Nephron progenitor cell (in vitro differentiated cells): ENCODE data around the gene FRMD4A.

Experiments used
- DNase-seq: peaks from one replicate; pipeline ENCODE4 v3.0.0; 2021
- H3K27ac Mint-ChIP-seq: 2 replicates; pipeline ENCODE4 v1.8.0; 2021; ENCODE audit warnings: mild to moderate bottlenecking, moderate library complexity, mixed read lengths
- H3K27me3 Mint-ChIP-seq: 2 replicates; pipeline ENCODE4 v1.8.0; 2021; ENCODE audit warnings: mild to moderate bottlenecking, low read depth, mixed read lengths; ENCODE audit not compliant: poor library complexity
- H3K36me3 Mint-ChIP-seq: 2 replicates; pipeline ENCODE4 v1.8.0; 2021; ENCODE audit warnings: low read depth, mixed read lengths
- H3K4me1 Mint-ChIP-seq: 2 replicates; pipeline ENCODE4 v1.8.0; 2021; ENCODE audit warnings: mixed read lengths
- H3K4me3 Mint-ChIP-seq: 2 replicates; pipeline ENCODE4 v1.8.0; 2021; ENCODE audit warnings: mild to moderate bottlenecking, moderate library complexity, mixed read lengths
- H3K9me3 Mint-ChIP-seq: 2 replicates; pipeline ENCODE4 v1.8.0; 2021; ENCODE audit warnings: mild to moderate bottlenecking, moderate library complexity, mixed read lengths
- TF ChIP-seq, protein P1 (sequence below): fragments of 200-600 bp; sonication (generic); IDR thresholded peaks from 2 replicates; pipeline ENCODE4 v1.5.0; 2021; ENCODE audit warnings: antibody characterized with exemption

FRMD4A gene

DNA sequence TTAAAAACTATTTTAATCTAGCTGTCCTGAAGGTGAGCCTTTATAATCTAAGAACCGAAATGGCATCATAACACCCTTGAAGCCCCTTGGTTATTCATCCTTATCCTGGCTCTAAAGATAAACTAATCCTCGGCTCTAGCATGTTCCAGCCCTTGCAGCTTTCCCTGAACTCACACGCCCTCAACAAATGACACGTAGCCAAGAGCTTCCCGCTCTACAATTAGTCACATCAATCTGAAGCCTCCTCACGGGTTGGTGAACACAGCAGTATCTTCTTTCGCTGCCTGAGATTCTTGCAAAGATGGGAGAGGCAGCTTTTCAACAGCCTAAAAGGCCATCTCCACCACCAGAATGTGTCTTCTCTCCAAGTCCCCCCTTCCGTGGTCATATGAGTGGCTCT, 4.1 kb downstream of the FRMD4A start:
- peak overlapping the region; percentile 94 for H3K27ac Mint-ChIP-seq
- DNase-seq = peak; percentile 13
- H3K4me3 Mint-ChIP-seq = peak overlapping the region; percentile 24
- H3K36me3 Mint-ChIP-seq = no peaks in the 10 kb centered on the region
- TF ChIP-seq, protein P1, sequence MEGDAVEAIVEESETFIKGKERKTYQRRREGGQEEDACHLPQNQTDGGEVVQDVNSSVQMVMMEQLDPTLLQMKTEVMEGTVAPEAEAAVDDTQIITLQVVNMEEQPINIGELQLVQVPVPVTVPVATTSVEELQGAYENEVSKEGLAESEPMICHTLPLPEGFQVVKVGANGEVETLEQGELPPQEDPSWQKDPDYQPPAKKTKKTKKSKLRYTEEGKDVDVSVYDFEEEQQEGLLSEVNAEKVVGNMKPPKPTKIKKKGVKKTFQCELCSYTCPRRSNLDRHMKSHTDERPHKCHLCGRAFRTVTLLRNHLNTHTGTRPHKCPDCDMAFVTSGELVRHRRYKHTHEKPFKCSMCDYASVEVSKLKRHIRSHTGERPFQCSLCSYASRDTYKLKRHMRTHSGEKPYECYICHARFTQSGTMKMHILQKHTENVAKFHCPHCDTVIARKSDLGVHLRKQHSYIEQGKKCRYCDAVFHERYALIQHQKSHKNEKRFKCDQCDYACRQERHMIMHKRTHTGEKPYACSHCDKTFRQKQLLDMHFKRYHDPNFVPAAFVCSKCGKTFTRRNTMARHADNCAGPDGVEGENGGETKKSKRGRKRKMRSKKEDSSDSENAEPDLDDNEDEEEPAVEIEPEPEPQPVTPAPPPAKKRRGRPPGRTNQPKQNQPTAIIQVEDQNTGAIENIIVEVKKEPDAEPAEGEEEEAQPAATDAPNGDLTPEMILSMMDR = no peak
- H3K9me3 Mint-ChIP-seq = no peaks in the 10 kb centered on the region
- H3K4me1 Mint-ChIP-seq = peaks cover 57% of the 10 kb centered on the region
- peaks cover 27% of the 10 kb centered on the region for H3K27me3 Mint-ChIP-seq

DNA sequence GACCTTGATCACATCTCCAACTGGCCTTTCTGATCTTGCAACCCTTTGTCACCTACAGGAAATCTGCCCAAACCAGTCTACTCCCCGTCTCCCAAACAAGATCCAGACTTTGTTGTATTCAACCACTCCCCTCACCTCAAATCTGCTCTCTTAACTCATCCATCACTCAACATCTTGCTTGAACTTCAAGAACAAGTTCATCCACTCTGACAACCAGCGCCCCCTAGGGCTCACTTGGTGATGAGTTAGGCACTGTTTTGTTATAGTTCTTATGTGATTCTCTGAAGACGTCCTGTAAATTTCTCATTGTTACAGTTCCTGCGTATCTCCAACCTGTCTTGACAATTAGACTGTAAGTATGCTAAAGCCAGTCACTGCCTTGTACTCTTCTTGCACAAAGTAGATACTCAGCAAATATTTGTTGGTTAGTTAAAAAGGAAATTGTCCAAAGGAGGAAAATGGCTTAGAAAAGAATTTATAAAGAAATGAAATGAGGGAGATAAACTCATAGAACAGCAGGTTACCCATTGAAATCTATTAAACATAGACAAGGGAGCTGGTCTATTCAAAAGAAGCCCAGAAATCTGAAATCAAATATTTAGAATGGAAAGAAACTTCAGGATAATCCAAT, 5.3 kb downstream of the FRMD4A start:
- no peak overlapping the region for H3K27ac Mint-ChIP-seq
- H3K36me3 Mint-ChIP-seq = no peaks in the 10 kb centered on the region
- peaks cover 22% of the 10 kb centered on the region for H3K27me3 Mint-ChIP-seq
- peak; percentile 46 for DNase-seq
- TF ChIP-seq, protein P1 = peak; percentile 44
- H3K9me3 Mint-ChIP-seq = no peaks in the 10 kb centered on the region
- no peak overlapping the region for H3K4me3 Mint-ChIP-seq
- peaks cover 47% of the 10 kb centered on the region for H3K4me1 Mint-ChIP-seq

DNA sequence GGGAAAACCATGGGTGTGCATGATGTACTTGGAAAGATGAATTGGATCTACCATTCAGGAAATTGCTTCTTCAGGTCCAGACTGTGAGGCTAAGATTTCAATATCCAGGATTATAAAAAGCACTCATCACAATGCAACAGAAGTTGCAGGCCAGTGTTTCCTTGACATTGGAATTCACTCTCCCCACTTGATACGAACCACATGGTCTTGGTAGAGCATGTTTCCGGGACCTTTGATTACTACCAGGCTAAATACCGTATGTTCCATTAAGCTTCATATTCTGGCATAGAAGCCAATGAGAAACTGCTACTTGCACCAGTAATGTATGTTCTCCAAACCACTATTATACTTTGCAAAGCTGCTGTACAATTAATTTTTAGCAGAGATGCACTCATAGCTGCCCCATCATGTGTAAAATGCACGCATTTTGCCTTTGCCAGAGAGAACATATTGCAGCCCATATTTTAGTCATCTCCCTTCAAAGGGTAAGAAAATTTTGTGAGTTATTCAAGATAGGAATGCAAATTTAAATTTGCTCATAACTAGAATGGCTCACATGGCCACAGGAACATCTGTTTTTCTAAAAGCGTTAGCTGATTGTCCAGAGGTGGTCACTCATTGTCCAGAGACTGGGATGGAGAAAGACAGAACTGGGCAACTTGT, 8.1 kb downstream of the FRMD4A start:
- no peak overlapping the region for H3K4me3 Mint-ChIP-seq
- no peak overlapping the region for H3K27ac Mint-ChIP-seq
- H3K9me3 Mint-ChIP-seq = no peaks in the 10 kb centered on the region
- TF ChIP-seq, protein P1 = no peak
- peaks cover 28% of the 10 kb centered on the region for H3K4me1 Mint-ChIP-seq
- H3K36me3 Mint-ChIP-seq = no peaks in the 10 kb centered on the region
- peaks cover 14% of the 10 kb centered on the region for H3K27me3 Mint-ChIP-seq
- DNase-seq = no peak

DNA sequence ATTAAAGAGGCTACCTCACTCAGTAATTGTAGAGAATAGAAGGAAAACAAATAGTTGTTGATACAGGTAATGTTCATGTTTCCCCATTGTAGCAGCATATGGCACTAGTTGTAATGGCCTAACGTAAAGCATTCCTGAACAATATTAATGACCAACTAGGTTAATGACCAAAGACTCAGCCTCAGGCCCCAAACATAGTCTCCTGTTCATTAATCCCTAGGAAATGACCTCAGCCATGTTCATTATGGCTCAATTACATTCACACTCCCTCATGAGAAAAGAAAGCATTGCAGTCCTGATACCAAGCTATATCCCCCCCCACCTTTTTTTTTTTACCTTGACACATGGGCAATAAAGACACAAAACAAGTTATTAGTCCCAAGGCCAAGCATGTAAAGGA, 12.7 kb downstream of the FRMD4A start:
- Mint-ChIP-seq H3K4me1 (peaks cover 8% of the 10 kb centered on the region), H3K27ac (no peak overlapping the region), H3K4me3 (no peak overlapping the region), H3K27me3 (peaks cover 18% of the 10 kb centered on the region), H3K36me3 (no peaks in the 10 kb centered on the region), H3K9me3 (no peaks in the 10 kb centered on the region)
- TF ChIP-seq, protein P1 = no peak
- no peak for DNase-seq

DNA sequence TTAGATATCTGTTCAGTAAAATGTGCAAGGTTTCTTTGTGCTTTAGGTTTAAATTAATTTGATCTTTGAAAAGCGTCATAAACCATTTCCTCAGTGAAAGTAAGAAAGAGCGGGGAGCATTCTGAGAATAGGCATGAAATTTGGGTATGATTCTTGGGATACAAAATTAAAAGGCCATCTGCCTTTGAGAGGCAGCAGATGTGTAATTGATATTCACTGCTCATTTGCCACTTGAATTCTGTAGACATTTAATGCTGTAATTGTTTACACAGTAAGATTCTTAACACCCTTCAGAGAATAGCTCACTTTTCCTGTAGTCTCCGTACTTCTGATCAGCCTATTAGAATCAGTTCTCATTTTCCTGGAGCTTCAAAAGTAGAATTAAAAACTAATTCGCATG, 18.7 kb downstream of the FRMD4A start:
- H3K9me3 Mint-ChIP-seq = no peaks in the 10 kb centered on the region

More for the DNA sequence above, 18.7 kb downstream of the FRMD4A start:
- no peak for DNase-seq
- Mint-ChIP-seq H3K4me1 (no peaks in the 10 kb centered on the region), H3K4me3 (no peak overlapping the region), H3K27ac (no peak overlapping the region), H3K36me3 (no peaks in the 10 kb centered on the region), H3K27me3 (peaks cover 17% of the 10 kb centered on the region)
- TF ChIP-seq, protein P1 = no peak
